ENCODE measurements around the gene SEMA4D.

DNA sequence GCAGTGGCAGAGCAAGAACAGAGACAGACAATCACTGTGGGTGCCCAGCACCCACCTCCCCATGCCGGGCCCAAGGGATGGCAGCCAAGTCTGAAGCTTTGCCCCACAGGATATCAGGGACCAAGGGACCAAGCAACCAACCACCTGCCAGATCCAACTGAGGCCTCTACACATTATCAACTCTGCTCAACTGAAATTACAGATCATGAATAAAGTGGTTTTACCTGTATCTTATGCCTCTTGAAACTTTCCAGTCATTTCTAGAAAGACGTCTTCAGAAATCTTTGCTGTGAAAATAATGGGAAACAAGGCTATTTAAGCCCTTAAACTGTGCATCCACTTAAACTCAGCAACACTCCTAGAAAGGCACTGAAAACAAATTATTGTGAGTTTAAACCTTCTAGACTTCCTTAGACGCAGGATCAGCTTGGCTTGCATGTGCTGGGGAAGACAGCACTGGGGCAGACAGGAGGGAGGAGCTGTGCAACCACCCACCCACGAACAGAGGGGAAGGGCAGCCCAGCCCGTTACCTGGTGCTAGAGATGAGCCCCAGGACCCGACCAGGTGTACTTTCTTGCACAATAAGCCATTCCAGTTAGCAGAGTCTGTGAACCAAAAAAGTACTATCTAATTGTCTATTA, 80.0 kb downstream of the SEMA4D start:
- TF ChIP-seq, protein P1, sequence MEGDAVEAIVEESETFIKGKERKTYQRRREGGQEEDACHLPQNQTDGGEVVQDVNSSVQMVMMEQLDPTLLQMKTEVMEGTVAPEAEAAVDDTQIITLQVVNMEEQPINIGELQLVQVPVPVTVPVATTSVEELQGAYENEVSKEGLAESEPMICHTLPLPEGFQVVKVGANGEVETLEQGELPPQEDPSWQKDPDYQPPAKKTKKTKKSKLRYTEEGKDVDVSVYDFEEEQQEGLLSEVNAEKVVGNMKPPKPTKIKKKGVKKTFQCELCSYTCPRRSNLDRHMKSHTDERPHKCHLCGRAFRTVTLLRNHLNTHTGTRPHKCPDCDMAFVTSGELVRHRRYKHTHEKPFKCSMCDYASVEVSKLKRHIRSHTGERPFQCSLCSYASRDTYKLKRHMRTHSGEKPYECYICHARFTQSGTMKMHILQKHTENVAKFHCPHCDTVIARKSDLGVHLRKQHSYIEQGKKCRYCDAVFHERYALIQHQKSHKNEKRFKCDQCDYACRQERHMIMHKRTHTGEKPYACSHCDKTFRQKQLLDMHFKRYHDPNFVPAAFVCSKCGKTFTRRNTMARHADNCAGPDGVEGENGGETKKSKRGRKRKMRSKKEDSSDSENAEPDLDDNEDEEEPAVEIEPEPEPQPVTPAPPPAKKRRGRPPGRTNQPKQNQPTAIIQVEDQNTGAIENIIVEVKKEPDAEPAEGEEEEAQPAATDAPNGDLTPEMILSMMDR (IDR thresholded peaks at IDR 0.05) = no peak
- TF ChIP-seq POLR2A (IDR thresholded peaks at IDR 0.05) = no peak
